Hematopoietic multipotent progenitor cell treated with erythropoietin and hydrocortisone succinate and interleukin-3 and kit ligand, for 4 days (in vitro differentiated cells): ENCODE data around the gene FRA10AC1.
A peak's percentile ranks its signal among the peaks of the same experiment; 100 is the strongest.
"Not testable (repeated sequence)": the region's sequence is repeated elsewhere in the genome, so short reads cannot be mapped to it uniquely, and the experiment has no call there.

Experiments used
- DNase-seq: peaks from one replicate; pipeline ENCODE4 v3.0.0-alpha.2; 2015

The FRA10AC1 gene

GRCh38 chr10:93701866-93702209 is 554 bp downstream of the FRA10AC1 start:
- DNase-seq = peak; percentile 49

GRCh38 chr10:93697207-93697606 is 5.2 kb downstream of the FRA10AC1 start:
- no peak for DNase-seq

GRCh38 chr10:93696582-93696981 is 5.8 kb downstream of the FRA10AC1 start:
- not testable (repeated sequence) for DNase-seq

GRCh38 chr10:93695740-93696139 is 6.7 kb downstream of the FRA10AC1 start:
- DNase-seq = no peak

GRCh38 chr10:93687737-93688136 is 14.7 kb downstream of the FRA10AC1 start:
- DNase-seq = no peak

- peak; percentile 79 for DNase-seq
These were observed 21.9 kb downstream of the FRA10AC1 start for GRCh38 chr10:93680412-93681047.

- no peak for DNase-seq
These were observed 23.4 kb downstream of the FRA10AC1 start for GRCh38 chr10:93678805-93679587.

GRCh38 chr10:93678386-93678785 is 24.0 kb downstream of the FRA10AC1 start:
- DNase-seq = no peak

GRCh38 chr10:93673791-93674190 is 28.6 kb downstream of the FRA10AC1 start:
- DNase-seq = no peak

GRCh38 chr10:93672890-93673289 is 29.5 kb downstream of the FRA10AC1 start:
- DNase-seq = no peak

- no peak for DNase-seq
These were observed 30.2 kb downstream of the FRA10AC1 start for GRCh38 chr10:93672022-93672678.

GRCh38 chr10:93671042-93671441 is 31.4 kb downstream of the FRA10AC1 start:
- DNase-seq = no peak

GRCh38 chr10:93670372-93670771 is 32.0 kb downstream of the FRA10AC1 start:
- no peak for DNase-seq

GRCh38 chr10:93667795-93668194 is 34.6 kb downstream of the FRA10AC1 start:
- DNase-seq = no peak

- no peak for DNase-seq
These were observed 36.4 kb downstream of the FRA10AC1 start for GRCh38 chr10:93666030-93666429.

- no peak for DNase-seq
These were observed 44.6 kb downstream of the FRA10AC1 start for GRCh38 chr10:93657757-93658156.

- DNase-seq = no peak
These were observed 46.2 kb downstream of the FRA10AC1 start for GRCh38 chr10:93656155-93656554.

- no peak for DNase-seq
These were observed 48.2 kb downstream of the FRA10AC1 start for GRCh38 chr10:93654201-93654600.

- no peak for DNase-seq
These were observed 49.5 kb downstream of the FRA10AC1 start for GRCh38 chr10:93652857-93653256.

- DNase-seq = no peak
These were observed 62.6 kb downstream of the FRA10AC1 start for GRCh38 chr10:93639791-93640190.

GRCh38 chr10:93630625-93631557 is 71.5 kb downstream of the FRA10AC1 start:
- DNase-seq = no peak

GRCh38 chr10:93629647-93630305 is 72.6 kb downstream of the FRA10AC1 start:
- no peak for DNase-seq
